K562 (cell line): ENCODE data around the gene IP6K1. TPM values are rescaled to one million over a fixed set of nuclear protein-coding genes. Genes with fewer than 3 reads are reported as not detected.
A peak's percentile ranks its signal among the peaks of the same experiment; 100 is the strongest.

Experiments
- C11orf30 ChIP-seq: fragments of 450-650 bp; IDR thresholded peaks from 2 replicates; pipeline ENCODE4 v1.6.1; 2016; ENCODE audit warnings: low read depth, mild to moderate bottlenecking
- CBX2 ChIP-seq: fragments of 200-600 bp; sonication (generic); IDR thresholded peaks from one replicate; pipeline ENCODE4 v1.6.1; 2012; ENCODE audit warnings: mild to moderate bottlenecking, low read length, inconsistent platforms; ENCODE audit not compliant: insufficient read depth, poor library complexity, severe bottlenecking
- CHD2 ChIP-seq: IDR thresholded peaks from 2 replicates; pipeline ENCODE4 v1.6.1; 2011; ENCODE audit warnings: low read depth, low read length
- E2F3 ChIP-seq: fragments of 250-450 bp; sonication (Bioruptor Pico); IDR thresholded peaks from 2 replicates; pipeline ENCODE4 v1.4.0; 2020; ENCODE audit warnings: mild to moderate bottlenecking
- ELF4 ChIP-seq: fragments of 450-650 bp; formaldehyde crosslinking; IDR thresholded peaks from 2 replicates; pipeline ENCODE4 v1.4.0; 2022; ENCODE audit warnings: missing genetic modification characterization
- ELK3 ChIP-seq: fragments of 450-650 bp; formaldehyde crosslinking; IDR thresholded peaks from 2 replicates; pipeline ENCODE4 v1.4.0; 2020; ENCODE audit warnings: mild to moderate bottlenecking
- GTF2B ChIP-seq: IDR thresholded peaks from 2 replicates; pipeline ENCODE4 v1.6.1; 2011; ENCODE audit not compliant: insufficient read length; ENCODE audit errors: extremely low read depth
- L3MBTL2 ChIP-seq: fragments of 450-650 bp; IDR thresholded peaks from 2 replicates; pipeline ENCODE4 v1.6.1; 2016; ENCODE audit warnings: mild to moderate bottlenecking, moderate library complexity
- NEUROD1 ChIP-seq: fragments of 150-350 bp; IDR thresholded peaks from 2 replicates; pipeline ENCODE4 v1.6.1; 2014; ENCODE audit warnings: borderline replicate concordance, low read length, low read depth; ENCODE audit not compliant: partially characterized antibody
- NR4A1 ChIP-seq, 2 experiments: fragments of 250-450 bp in 1 of 2; fragments of 450-650 bp in 1 of 2; sonication (Bioruptor Pico) in 1 of 2; IDR thresholded peaks; 2 replicates each; pipeline versions ENCODE4 v1.4.0 to v1.6.1; 2016 to 2020; ENCODE audit warnings: mild to moderate bottlenecking in 2 of 2, missing compliant biosample characterization in 1 of 2, missing genetic modification characterization in 1 of 2, moderate library complexity in 1 of 2
- POLR2B ChIP-seq: fragments of 450-650 bp; IDR thresholded peaks from 2 replicates; pipeline ENCODE4 v1.6.1; 2018; ENCODE audit warnings: low read depth; ENCODE audit not compliant: partially characterized antibody
- PTBP1 ChIP-seq: fragments of 200-400 bp; formaldehyde crosslinking; IDR thresholded peaks from 2 replicates; pipeline ENCODE4 v1.6.1; 2017; ENCODE audit warnings: low read depth, low read length
- RBM25 ChIP-seq: fragments of 200-400 bp; formaldehyde crosslinking; IDR thresholded peaks from 2 replicates; pipeline ENCODE4 v1.6.1; 2018; ENCODE audit warnings: low read length, low read depth, moderate library complexity; ENCODE audit not compliant: severe bottlenecking
- SP2 ChIP-seq: IDR thresholded peaks from 2 replicates; pipeline ENCODE4 v1.6.1; 2011; ENCODE audit warnings: mild to moderate bottlenecking, low read depth, low read length, moderate library complexity; ENCODE audit not compliant: poor library complexity, severe bottlenecking; ENCODE audit errors: extremely low read depth
- TFAP4 ChIP-seq: sonication (generic); formaldehyde crosslinking; IDR thresholded peaks from 2 replicates; pipeline ENCODE4 v1.8.0; 2022; ENCODE audit warnings: missing genetic modification reagents, mild to moderate bottlenecking, moderate library complexity, borderline replicate concordance
- ZFP30 ChIP-seq: fragments of 250-450 bp; sonication (Bioruptor Pico); IDR thresholded peaks from 2 replicates; pipeline ENCODE4 v1.8.0; 2022; ENCODE audit warnings: moderate library complexity, mild to moderate bottlenecking, inconsistent platforms, borderline replicate concordance
- ZNF311 ChIP-seq: fragments of 250-450 bp; sonication (Bioruptor Pico); IDR thresholded peaks from 2 replicates; pipeline ENCODE4 v1.4.0; 2020; ENCODE audit warnings: mild to moderate bottlenecking, moderate library complexity
- polyA plus RNA-seq, 8 experiments: library from polyadenylated mRNA; depleted of rRNA in 4 of 8; stranded (reverse) in 5 of 8; unstranded in 3 of 8; fragments of >200 nt; fragmentation: Nextera tagmentation in 2 of 8; fragmentation: Illumina TruSeq in 1 of 8; extraction: Ambion mirVana in 2 of 8; extraction: Trizol in 1 of 8; gene quantifications; 2 replicates each; pipeline versions ENCODE4 v1.2.1 to v1.2.3, GENCODE V29; 2011 to 2014; ENCODE audit warnings: inconsistent platforms in 1 of 8, missing spikeins in 1 of 8
- total RNA-seq, 7 experiments: library from RNA; depleted of rRNA in 6 of 7; stranded (reverse); fragments of >200 nt in 6 of 7; fragmentation: Illumina TruSeq in 2 of 7; extraction: Trizol in 2 of 7; gene quantifications; 2 replicates each; pipeline versions ENCODE4 v1.2.1 to v1.2.3, GENCODE V29; 2011 to 2021; ENCODE audit warnings: low replicate concordance in 1 of 7

IP6K1 gene
- total and polyA plus RNA-seq, 9 of the 15 experiments (the other 6 are each of a cell fraction or from before 2014, with no cell fraction given): 0.46 to 29.2 (median 13.1) TPM

GRCh38 chr3:49786357-49787181 lies at the start of gene IP6K1 (continued):
- TF ChIP-seq ZFP30: no peak
- peak; percentile 88 for TF ChIP-seq NEUROD1
- TF ChIP-seq TFAP4 (CRISPR knock-in tag): peak; percentile 61; the same call in 1 of the 2 replicates
- TF ChIP-seq L3MBTL2: peak; percentile 97
- no peak for TF ChIP-seq PTBP1
- peak; percentile 83 for TF ChIP-seq SP2
- no peak for TF ChIP-seq C11orf30
- peak; percentile 79 for TF ChIP-seq CHD2
- peak; percentile 73 for TF ChIP-seq POLR2B
- TF ChIP-seq CBX2: no peak
- peak; percentile 78 for TF ChIP-seq RBM25
- TF ChIP-seq E2F3: peak; percentile 45; the same call in 1 of the 2 replicates
- no peak for TF ChIP-seq ELK3
- no peak for TF ChIP-seq NR4A1 (CRISPR knock-in tag; IDR thresholded peaks at IDR 0.05)
- TF ChIP-seq NR4A1 (tag; IDR thresholded peaks at IDR 0.05): peak; percentile 72; the same call in 1 of the 2 replicates
- TF ChIP-seq ZNF311: no peak
- no peak for TF ChIP-seq ELF4 (CRISPR knock-in tag)
- TF ChIP-seq GTF2B: no peak
